ENCODE results near the gene GPR149. TPM values are rescaled to one million over a fixed set of nuclear protein-coding genes. Genes with fewer than 3 reads are reported as not detected.

GPR149 gene
- total RNA-seq, 1 experiment from 2014 or later: not detected

GRCh38 chr3:154316974-154317767 lies 112.8 kb downstream of the GPR149 start:
- RAD21 ChIA-PET (ENCODE audit: low non-redundant PET in 1 of 2, low total read pairs in 2 of 2, uncharacterized antibody in 2 of 2, unreplicated experiment in 2 of 2): no interaction called here
- Histone ChIP-seq H3K9me3 (ENCODE audit: control insufficient read depth in 1 of 2, insufficient read depth in 1 of 2, low read depth in 1 of 2, low read length in 2 of 2) (no peaks in the 10 kb centered on the region), H3K27ac (ENCODE audit: low read depth, low read length) (no peak overlapping the region), H3K4me2 (ENCODE audit: low read length) (no peak overlapping the region), H3K79me2 (ENCODE audit: insufficient read depth, low read length) (peaks cover 92% of the 10 kb centered on the region), H3K27me3 (ENCODE audit: insufficient read depth, low read length) (no peaks in the 10 kb centered on the region), H2AFZ (ENCODE audit: low read depth, low read length, poor library complexity, severe bottlenecking) (no peak overlapping the region), H3K4me3 (replicated peaks in 1 of 2; ENCODE audit: low read depth in 1 of 2, low read length in 2 of 2) (no peak overlapping the region), H3K4me1 (ENCODE audit: control insufficient read depth in 1 of 2, insufficient read depth in 2 of 2, low read length in 2 of 2) (peaks cover 0 to under 1% of the 10 kb centered on the region in 2 experiments; a peak in 1 of 4 replicates), H4K20me1 (ENCODE audit: insufficient read depth) (peaks cover 22% of the 10 kb centered on the region; the same call in 1 of the 2 replicates), H3K9me2 (ENCODE audit: insufficient read depth) (no peaks in the 10 kb centered on the region), H3K36me3 (ENCODE audit: control insufficient read depth in 1 of 2, insufficient read depth in 2 of 2, low read length in 2 of 2) (peaks cover 24 to 26% of the 10 kb centered on the region in 2 experiments), H3K9ac (ENCODE audit: low read length) (no peak overlapping the region)
- DNase-seq (ENCODE audit: low read depth, low spot score): no peak
- ATAC-seq: no peak
- CTCF ChIA-PET: no interaction called here
- intact Hi-C loops (cut with micrococcal nuclease): no loop called here
- POLR2A ChIA-PET: no interaction called here
- BruUV-seq (replicated peaks): no TSS peak
- no peak for TF ChIP-seq SIN3A (IDR thresholded peaks at IDR 0.05; ENCODE audit: low read depth)
- TF ChIP-seq CTCF (IDR thresholded peaks at IDR 0.05 in 2 of 3, conservative IDR thresholded peaks at IDR 0.05 in 1 of 3; ENCODE audit: borderline replicate concordance in 1 of 3, insufficient read depth in 1 of 3, low read depth in 2 of 3, low read length in 2 of 3): no peak
- TF ChIP-seq TCF7L2 (IDR thresholded peaks at IDR 0.05; ENCODE audit: borderline replicate concordance, extremely low read depth, insufficient read depth, insufficient read length): no peak
- TF ChIP-seq RAD21 (IDR thresholded peaks at IDR 0.05; ENCODE audit: low read depth): no peak
- no peak for TF ChIP-seq ELF1 (IDR thresholded peaks at IDR 0.05; ENCODE audit: borderline replicate concordance, low read depth)
- TF ChIP-seq SP1 (IDR thresholded peaks at IDR 0.05; ENCODE audit: low read depth): no peak
- TF ChIP-seq CEBPB (IDR thresholded peaks at IDR 0.05; ENCODE audit: low read depth): no peak
- TF ChIP-seq MAX (IDR thresholded peaks at IDR 0.05): no peak
- no peak for TF ChIP-seq ZFX (IDR thresholded peaks at IDR 0.05)
- TF ChIP-seq EZH2phosphoT487 (IDR thresholded peaks at IDR 0.05; ENCODE audit: borderline replicate concordance): no peak
- TF ChIP-seq EGR1 (IDR thresholded peaks at IDR 0.05; ENCODE audit: low read depth): no peak
- no peak for TF ChIP-seq SRF (IDR thresholded peaks at IDR 0.05; ENCODE audit: low read depth)
- TF ChIP-seq ZNF274 (IDR thresholded peaks at IDR 0.05; ENCODE audit: low read depth, low read length): no peak
- no peak for TF ChIP-seq CBX3 (IDR thresholded peaks at IDR 0.05; ENCODE audit: low read depth)
- no peak for TF ChIP-seq POLR2AphosphoS5 (IDR thresholded peaks at IDR 0.05; ENCODE audit: low read depth, low read length)
- TF ChIP-seq EZH2 (IDR thresholded peaks at IDR 0.05): no peak
